A549 (cell line): ENCODE measurements around the gene ISG15. TPM values are rescaled to one million over a fixed set of nuclear protein-coding genes. Genes with fewer than 3 reads are reported as not detected.

ENCODE experiments used
- ATAC-seq, 2 experiments: fragments of 200-7000 bp in 1 of 2; fragments of >200 bp in 1 of 2; cut with Nextera tagmentation in 1 of 2; cut with Tn5 transposase in 1 of 2; 3 replicates each; pipeline versions ENCODE4 v1.8.0 to v1.9.1; 2018 to 2020; ENCODE audit warnings: mild to moderate bottlenecking in 1 of 2, moderate library complexity in 1 of 2
- CTCF ChIA-PET: fragments of 300-600 bp; sonication (Branson Sonifier 250); formaldehyde crosslinking; extraction: SDS; loops from one replicate; lab custom pipeline; 2021; ENCODE audit warnings: antibody characterized with exemption, inconsistent platforms; lab: Yijun Ruan, JAX
- POLR2A ChIA-PET: fragments of 350-600 bp; formaldehyde crosslinking; extraction: SDS; loops from one replicate; lab custom pipeline; 2021; ENCODE audit warnings: antibody characterized with exemption, inconsistent platforms; lab: Yijun Ruan, JAX
- DNase-seq, 2 experiments: peaks; one replicate each; pipeline versions ENCODE4 v3.0.0 to v3.0.0-alpha.2; 2011 to 2016; ENCODE audit warnings: low read depth in 1 of 2, low spot score in 1 of 2
- FAIRE-seq: peaks from 2 replicates; lab custom pipeline; 2011; peaks lifted over from hg19 to GRCh38; lab: Jason Lieb, UNC
- H3K27ac ChIP-seq, 2 experiments: fragments of >200 bp; sonication (Bioruptor Twin); formaldehyde crosslinking; 3 replicates each; pipeline ENCODE4 v1.5.1; 2016 to 2017
- H3K4me1 ChIP-seq: fragments of >200 bp; sonication (Bioruptor Twin); formaldehyde crosslinking; 3 replicates; pipeline ENCODE4 v1.6.1; 2016
- H3K4me2 ChIP-seq: fragments of >200 bp; sonication (Bioruptor Twin); formaldehyde crosslinking; 3 replicates; pipeline ENCODE4 v1.6.1; 2016
- H3K4me3 ChIP-seq: fragments of >200 bp; sonication (Bioruptor Twin); formaldehyde crosslinking; 3 replicates; pipeline ENCODE4 v1.5.1; 2016
- H3K9me3 ChIP-seq: fragments of >200 bp; sonication (Bioruptor Twin); formaldehyde crosslinking; 3 replicates; pipeline ENCODE4 v1.6.1; 2016
- CHD2 ChIP-seq: fragments of 150-350 bp; IDR thresholded peaks from 2 replicates; pipeline ENCODE4 v1.6.1; 2014; ENCODE audit warnings: low read length; ENCODE audit not compliant: partially characterized antibody
- EHF ChIP-seq: fragments of 250-450 bp; sonication (Bioruptor Pico); IDR thresholded peaks from 2 replicates; pipeline ENCODE4 v1.5.0; 2020; ENCODE audit warnings: mild to moderate bottlenecking
- EHMT2 ChIP-seq: fragments of 200-600 bp; sonication (generic); IDR thresholded peaks from 2 replicates; pipeline ENCODE4 v1.6.1; 2016; ENCODE audit warnings: antibody characterized with exemption, low read depth, mild to moderate bottlenecking, moderate library complexity
- EP300 ChIP-seq, 2 experiments: fragments of >200 bp; sonication (Bioruptor Twin); formaldehyde crosslinking; IDR thresholded peaks; 2 replicates in 1 of 2; 3 replicates in 1 of 2; pipeline ENCODE4 v1.6.1; 2016 to 2017
- FOXS1 ChIP-seq: fragments of 250-450 bp; sonication (Bioruptor Pico); IDR thresholded peaks from 2 replicates; pipeline ENCODE4 v1.5.0; 2020; ENCODE audit warnings: mild to moderate bottlenecking, moderate library complexity
- HES2 ChIP-seq: fragments of >200 bp; sonication (Bioruptor Twin); formaldehyde crosslinking; IDR thresholded peaks from 2 replicates; pipeline ENCODE4 v1.6.1; 2016
- HOXB13 ChIP-seq: fragments of 250-450 bp; sonication (Bioruptor Pico); IDR thresholded peaks from 2 replicates; pipeline ENCODE4 v1.5.0; 2020; ENCODE audit warnings: low read depth, mild to moderate bottlenecking, moderate library complexity
- HOXB5 ChIP-seq: fragments of 250-450 bp; sonication (Bioruptor Pico); IDR thresholded peaks from 2 replicates; pipeline ENCODE4 v1.5.0; 2020; ENCODE audit warnings: mild to moderate bottlenecking, moderate library complexity
- NPAS2 ChIP-seq: fragments of 250-450 bp; sonication (Bioruptor Pico); IDR thresholded peaks from 2 replicates; pipeline ENCODE4 v1.8.0; 2022; ENCODE audit warnings: mild to moderate bottlenecking, moderate library complexity, borderline replicate concordance
- NR3C1 ChIP-seq: fragments of >200 bp; sonication (Bioruptor Twin); formaldehyde crosslinking; IDR thresholded peaks from 3 replicates; pipeline ENCODE4 v1.6.1; 2017
- PBX3 ChIP-seq: IDR thresholded peaks from 2 replicates; pipeline ENCODE4 v1.6.1; 2012
- POLR2A ChIP-seq: IDR thresholded peaks from 2 replicates; pipeline ENCODE4 v1.6.1; 2012; ENCODE audit warnings: mild to moderate bottlenecking, low read length
- RCOR1 ChIP-seq: fragments of 150-350 bp; IDR thresholded peaks from 2 replicates; pipeline ENCODE4 v1.6.1; 2014; ENCODE audit warnings: antibody characterized with exemption, low read length, low read depth
- REST ChIP-seq: fragments of 200-600 bp; sonication (generic); IDR thresholded peaks from 2 replicates; pipeline ENCODE4 v1.6.1; 2016; ENCODE audit warnings: antibody characterized with exemption, mild to moderate bottlenecking, moderate library complexity
- RFX5 ChIP-seq: fragments of 450-650 bp; IDR thresholded peaks from 2 replicates; pipeline ENCODE4 v1.7.1; 2014; ENCODE audit warnings: antibody characterized with exemption, mild to moderate bottlenecking, moderate library complexity
- TFCP2L1 ChIP-seq: fragments of 250-450 bp; sonication (Bioruptor Pico); IDR thresholded peaks from 2 replicates; pipeline ENCODE4 v1.5.0; 2021; ENCODE audit warnings: mild to moderate bottlenecking
- TP53 ChIP-seq: fragments of 250-450 bp; sonication (Bioruptor Pico); IDR thresholded peaks from 2 replicates; pipeline ENCODE4 v1.5.0; 2021; ENCODE audit warnings: mild to moderate bottlenecking, moderate library complexity
- ZNF302 ChIP-seq: fragments of 250-450 bp; sonication (Bioruptor Pico); IDR thresholded peaks from 2 replicates; pipeline ENCODE4 v1.9.0; 2021; ENCODE audit warnings: inconsistent platforms, mild to moderate bottlenecking, moderate library complexity
- WGBS: methylation state at CpG from one replicate; pipeline ENCODE4 v1.1.6; 2017; ENCODE audit errors: missing lambda C conversion rate; 5-methylcytosine and 5-hydroxymethylcytosine counted together
- polyA plus RNA-seq, 4 experiments: library from polyadenylated mRNA; depleted of rRNA in 3 of 4; stranded (reverse); fragments of >200 nt; fragmentation: RNase III in 1 of 4; extraction: RNeasy Plus Mini Kit Qiagen cat#74134 plus additional on column Dnase treatment in 1 of 4; gene quantifications; 2 replicates in 3 of 4; 3 replicates in 1 of 4; pipeline ENCODE4 v1.2.3, GENCODE V29; 2011 to 2017
- TF ChIP-seq, protein P1 (sequence below): fragments of >200 bp; sonication (Bioruptor Twin); formaldehyde crosslinking; IDR thresholded peaks from 3 replicates; pipeline ENCODE4 v1.5.1; 2016
- TF ChIP-seq, protein P2 (sequence below): fragments of 150-350 bp; IDR thresholded peaks from 2 replicates; pipeline ENCODE4 v1.6.1; 2014; ENCODE audit warnings: low read depth, mild to moderate bottlenecking, low read length

The ISG15 gene
- polyA plus RNA-seq, 2 of the 4 experiments (the other 2 are of a cell fraction): 4.6 to 11.2 TPM

- ATAC-seq (no peak), FAIRE-seq (no peak), DNase-seq (no peak)
- H3K27ac ChIP-seq: no peak overlapping the region
- POLR2A ChIA-PET: no interaction called here
- CTCF ChIA-PET: interaction anchor here (1.7 kb wide), 1 partner anchor 15 kb away, joined by 11 read pairs; no protein-coding TSS in a partner anchor
- no peaks in the 10 kb centered on the region for H3K4me1 ChIP-seq
- H3K4me2 ChIP-seq: no peak overlapping the region
- H3K4me3 ChIP-seq: no peak overlapping the region
- TF ChIP-seq EHF: no peak
- TF ChIP-seq ZNF302 (CRISPR knock-in tag): no peak
- no peak for TF ChIP-seq HES2
- no peak for TF ChIP-seq TFCP2L1 (CRISPR knock-in tag)
- no peak for TF ChIP-seq RFX5
- TF ChIP-seq HOXB13: no peak
- TF ChIP-seq EP300 (IDR thresholded peaks at IDR 0.05): no peak
- no peak for TF ChIP-seq PBX3
- no peak for TF ChIP-seq NR3C1
- TF ChIP-seq, protein P1, sequence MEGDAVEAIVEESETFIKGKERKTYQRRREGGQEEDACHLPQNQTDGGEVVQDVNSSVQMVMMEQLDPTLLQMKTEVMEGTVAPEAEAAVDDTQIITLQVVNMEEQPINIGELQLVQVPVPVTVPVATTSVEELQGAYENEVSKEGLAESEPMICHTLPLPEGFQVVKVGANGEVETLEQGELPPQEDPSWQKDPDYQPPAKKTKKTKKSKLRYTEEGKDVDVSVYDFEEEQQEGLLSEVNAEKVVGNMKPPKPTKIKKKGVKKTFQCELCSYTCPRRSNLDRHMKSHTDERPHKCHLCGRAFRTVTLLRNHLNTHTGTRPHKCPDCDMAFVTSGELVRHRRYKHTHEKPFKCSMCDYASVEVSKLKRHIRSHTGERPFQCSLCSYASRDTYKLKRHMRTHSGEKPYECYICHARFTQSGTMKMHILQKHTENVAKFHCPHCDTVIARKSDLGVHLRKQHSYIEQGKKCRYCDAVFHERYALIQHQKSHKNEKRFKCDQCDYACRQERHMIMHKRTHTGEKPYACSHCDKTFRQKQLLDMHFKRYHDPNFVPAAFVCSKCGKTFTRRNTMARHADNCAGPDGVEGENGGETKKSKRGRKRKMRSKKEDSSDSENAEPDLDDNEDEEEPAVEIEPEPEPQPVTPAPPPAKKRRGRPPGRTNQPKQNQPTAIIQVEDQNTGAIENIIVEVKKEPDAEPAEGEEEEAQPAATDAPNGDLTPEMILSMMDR: no peak
- no peak for TF ChIP-seq CHD2
- TF ChIP-seq NPAS2 (CRISPR knock-in tag): no peak
- TF ChIP-seq, protein P2, sequence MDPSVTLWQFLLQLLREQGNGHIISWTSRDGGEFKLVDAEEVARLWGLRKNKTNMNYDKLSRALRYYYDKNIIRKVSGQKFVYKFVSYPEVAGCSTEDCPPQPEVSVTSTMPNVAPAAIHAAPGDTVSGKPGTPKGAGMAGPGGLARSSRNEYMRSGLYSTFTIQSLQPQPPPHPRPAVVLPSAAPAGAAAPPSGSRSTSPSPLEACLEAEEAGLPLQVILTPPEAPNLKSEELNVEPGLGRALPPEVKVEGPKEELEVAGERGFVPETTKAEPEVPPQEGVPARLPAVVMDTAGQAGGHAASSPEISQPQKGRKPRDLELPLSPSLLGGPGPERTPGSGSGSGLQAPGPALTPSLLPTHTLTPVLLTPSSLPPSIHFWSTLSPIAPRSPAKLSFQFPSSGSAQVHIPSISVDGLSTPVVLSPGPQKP: no peak
- no peak for TF ChIP-seq RCOR1
- no peak for TF ChIP-seq POLR2A
- no peak for TF ChIP-seq REST
- TF ChIP-seq FOXS1 (CRISPR knock-in tag): no peak
- no peak for TF ChIP-seq TP53 (CRISPR knock-in tag)
- TF ChIP-seq HOXB5: no peak
- TF ChIP-seq EHMT2: no peak
- TF ChIP-seq, all 56 proteins: peak for 0
- 90% methylated on average over 12 of the region's 28 CpGs for WGBS
- no peaks in the 10 kb centered on the region for H3K9me3 ChIP-seq
Measured at GRCh38 chr1:1048765-1049164, 35.5 kb downstream of the ISG15 start.
